ENCODE measurements around the gene TMEM121.

Gene TMEM121

DNA sequence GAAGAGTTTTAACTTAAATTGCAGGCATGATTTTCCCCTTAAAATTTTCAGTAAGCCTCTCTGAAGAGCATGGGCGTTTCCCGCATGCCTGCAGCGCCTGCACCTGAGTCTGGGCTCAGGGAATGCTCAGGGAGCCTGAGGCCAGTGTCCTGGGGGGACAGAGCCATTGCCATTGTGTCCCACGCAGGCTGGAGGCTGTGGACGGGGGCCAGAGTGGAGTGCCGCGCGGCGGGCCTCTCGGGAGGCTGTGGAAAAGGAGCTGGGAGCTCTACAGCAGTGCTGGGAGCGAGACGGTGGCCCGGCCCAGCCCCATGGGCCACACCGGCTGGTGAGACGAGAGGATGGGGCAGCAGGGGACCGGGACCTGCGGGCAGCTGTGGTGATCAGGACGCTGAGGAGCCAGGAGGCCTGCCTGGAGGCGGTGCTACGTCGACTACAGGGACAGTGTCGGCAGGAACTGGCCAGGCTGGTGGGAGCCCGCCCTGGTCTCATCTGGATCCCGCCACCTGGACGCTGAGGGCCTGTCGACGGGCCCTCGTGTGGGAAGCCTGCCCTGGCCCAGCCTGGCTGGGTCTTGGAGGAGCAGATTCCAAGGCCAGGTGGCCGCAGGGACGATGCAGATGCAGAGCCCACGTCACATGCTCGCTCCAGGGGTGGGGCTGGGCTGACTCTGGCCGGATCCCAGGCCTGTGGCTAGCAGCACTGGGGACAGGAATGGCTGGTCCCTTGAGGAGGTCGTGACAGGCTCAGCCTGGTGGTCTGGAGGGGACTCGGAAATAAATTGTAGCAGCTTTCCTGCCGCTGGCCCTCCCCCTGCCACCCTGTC lies 27.7 kb upstream of the TMEM121 start:
- DNase-seq = no peak

DNA sequence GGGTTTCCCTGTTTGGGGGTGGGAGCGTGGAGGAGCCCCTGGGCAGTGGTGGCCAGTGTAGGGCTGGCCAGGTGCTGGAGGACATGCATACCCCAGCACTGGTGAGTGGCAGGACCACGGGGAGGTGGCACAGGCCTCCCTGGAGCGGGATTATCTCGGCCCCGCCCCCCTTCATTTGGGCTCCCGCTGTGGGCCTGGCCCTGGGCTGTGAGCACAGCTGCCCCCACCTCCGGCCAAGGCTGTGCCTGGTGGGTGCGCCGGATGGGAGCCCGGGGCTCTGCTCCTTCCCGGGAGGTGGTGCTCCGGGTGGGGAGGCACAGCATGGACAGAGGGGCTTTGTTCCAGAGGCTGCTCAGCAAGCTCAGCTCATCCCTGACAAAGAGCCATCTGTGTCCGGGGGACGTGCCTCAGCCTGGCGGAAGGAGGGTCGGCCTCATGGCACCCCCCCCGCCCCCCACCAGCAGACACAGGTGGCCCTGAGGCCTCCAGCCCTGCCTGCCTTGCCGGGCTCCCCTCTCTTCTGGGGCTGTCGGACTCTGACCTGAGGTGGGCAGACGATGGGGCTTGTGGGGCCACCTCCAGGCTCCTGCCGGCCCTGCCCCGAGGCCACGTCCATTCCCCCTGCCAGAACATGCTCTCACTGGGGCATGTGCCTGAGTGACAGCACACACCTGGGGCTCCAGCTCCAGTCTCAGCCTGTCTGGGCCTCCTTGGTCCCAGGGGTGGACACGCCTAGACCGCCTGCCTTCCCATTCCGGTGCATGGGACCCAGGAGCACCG lies 26.9 kb upstream of the TMEM121 start:
- no peak for DNase-seq

DNA sequence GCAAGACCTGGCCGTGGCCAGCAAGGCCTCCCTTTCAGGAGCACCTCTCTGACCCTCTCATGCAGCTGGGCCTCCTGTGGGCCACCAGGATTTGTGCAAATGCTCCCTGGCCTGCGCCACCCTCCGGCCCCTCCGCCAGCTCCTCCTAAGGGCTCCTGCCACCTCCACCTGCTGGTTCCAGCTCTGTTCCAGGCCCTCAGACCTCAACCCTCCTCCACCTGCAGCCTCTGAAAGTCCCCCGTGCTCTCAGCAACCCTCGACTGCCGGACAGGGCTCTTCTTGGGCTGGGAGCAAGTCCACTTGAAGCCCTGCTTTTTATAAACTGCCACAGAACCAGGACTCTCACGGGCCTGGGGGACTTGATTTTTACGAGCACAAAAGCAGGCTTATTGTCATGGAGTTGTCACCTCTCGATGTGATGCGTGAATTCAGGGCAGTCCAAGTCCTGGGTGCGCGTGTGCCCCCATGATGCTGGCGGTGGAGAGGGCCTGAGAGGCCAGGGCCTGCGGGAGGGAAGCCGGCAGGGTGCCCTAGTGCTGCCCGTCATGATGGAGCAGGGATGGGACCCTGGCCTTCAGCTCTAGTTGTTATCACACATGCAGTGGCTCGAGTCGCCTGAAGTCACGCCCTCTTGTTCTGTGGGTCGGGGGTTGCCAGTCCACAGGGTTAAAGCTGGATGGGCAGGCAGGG lies 26.2 kb upstream of the TMEM121 start:
- DNase-seq = no peak

DNA sequence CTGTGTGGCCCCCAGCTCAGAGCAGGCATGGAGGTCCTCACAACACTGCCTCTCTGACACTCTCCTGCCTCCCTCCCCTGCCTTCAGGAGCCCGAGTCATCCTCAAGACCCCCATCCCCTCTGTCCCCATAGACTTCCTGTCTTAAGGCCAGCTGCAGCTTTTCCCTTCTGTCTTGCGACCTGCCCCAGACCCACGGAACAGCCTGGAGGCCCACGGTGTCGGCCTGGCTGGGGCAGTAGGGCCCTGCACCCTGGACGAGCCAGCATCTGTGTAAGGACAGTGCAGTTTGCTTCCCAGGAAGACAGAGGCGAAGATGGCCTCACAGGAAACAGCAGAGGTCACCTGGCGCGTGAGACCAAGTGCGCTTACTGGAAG lies 25.7 kb upstream of the TMEM121 start:
- no peak for DNase-seq

DNA sequence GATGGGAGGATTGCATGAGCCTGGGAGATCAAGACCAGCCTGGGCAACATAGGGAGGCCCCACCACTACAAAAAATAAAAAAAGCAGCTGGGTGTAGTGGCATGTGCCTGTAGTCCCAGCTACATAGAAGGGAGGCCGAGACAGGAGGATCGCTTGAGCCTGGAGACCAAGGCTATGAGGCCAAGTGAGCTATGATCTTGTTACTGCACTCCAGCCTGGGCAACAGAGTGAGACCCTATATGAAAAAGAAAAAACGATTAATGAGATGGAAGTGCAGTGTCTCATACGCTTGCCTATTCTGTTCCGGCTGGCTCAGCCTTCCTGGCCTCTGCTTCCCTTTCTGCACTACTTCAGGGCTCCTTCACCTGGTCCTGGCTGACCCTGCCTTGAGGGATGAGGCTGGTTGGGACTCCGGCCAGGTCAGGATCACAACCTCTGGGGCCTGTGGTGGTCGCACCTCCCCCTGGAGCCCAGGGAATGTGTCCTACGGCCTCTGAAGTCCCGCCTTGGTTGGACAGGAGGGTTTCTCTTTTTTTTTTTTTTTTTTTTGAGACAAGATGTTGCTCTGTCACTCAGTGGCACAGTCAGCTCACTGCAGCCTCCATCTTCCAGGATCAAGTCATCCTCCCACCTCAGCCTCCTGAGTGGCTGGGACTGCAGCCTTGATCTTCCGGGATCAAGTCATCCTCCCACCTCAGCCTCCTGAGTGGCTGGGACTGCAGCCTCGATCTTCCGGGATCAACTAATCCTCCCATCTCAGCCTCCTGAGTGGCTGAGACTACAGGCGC lies 24.7 kb upstream of the TMEM121 start:
- DNase-seq = no peak

DNA sequence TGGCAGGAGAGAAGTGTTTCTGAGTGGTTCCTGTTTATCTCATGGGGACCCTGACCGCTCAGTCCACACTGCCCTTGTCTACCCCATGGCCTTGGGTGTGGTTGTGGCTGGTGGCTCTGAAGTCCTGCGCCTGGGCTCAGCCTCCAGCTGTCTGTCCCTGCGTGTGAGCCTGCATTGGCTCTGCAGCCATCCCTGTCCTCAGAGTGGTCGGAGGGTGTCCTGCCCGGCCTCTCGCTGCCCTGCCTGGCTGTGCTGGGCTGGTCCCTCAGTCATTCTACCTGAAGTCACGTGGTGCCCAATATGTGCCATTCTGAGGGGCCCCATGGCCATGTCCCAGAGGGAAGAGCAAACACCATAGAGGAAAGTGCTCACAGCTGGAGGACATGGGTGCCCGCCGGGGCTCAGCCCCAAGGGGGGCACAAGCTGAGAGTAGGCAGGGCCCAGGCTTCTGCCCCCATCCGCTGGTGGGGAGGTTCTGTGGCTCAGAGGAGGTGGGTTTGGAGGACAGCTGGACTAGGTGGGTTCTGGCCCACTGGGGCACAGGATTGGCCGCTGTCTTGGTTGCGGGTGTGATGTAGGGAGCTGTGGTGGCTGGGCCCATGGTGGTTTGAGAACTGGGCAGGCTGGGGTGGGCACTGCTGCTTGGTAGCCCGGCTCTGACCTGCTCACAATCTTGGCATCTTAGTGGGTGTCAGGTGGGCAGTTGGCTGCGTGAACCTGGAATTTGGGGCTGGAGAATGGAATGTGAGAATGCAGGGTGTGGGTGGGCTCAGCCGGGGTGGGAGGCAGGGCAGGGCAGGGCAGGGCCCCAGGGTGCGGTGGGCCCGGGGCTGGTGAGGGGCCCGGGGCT lies 23.7 kb upstream of the TMEM121 start:
- DNase-seq = no peak

DNA sequence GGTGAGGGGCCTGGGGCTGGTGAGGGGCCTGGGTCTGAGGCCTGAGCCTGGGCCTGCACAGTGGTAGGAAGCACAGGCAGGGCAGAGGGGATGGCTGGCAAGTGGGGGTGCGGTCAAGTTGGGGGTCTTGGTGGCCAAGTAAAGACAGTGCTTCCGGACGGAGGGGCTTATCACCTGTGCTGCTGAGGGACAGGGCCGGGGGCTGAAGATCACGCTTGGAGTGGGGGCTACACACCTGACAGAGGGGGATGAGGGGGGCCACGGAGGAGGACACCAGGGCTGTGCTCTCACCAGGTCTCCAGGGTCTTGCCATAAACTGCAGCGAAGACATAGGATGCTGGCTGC lies 23.1 kb upstream of the TMEM121 start:
- no peak for DNase-seq

DNA sequence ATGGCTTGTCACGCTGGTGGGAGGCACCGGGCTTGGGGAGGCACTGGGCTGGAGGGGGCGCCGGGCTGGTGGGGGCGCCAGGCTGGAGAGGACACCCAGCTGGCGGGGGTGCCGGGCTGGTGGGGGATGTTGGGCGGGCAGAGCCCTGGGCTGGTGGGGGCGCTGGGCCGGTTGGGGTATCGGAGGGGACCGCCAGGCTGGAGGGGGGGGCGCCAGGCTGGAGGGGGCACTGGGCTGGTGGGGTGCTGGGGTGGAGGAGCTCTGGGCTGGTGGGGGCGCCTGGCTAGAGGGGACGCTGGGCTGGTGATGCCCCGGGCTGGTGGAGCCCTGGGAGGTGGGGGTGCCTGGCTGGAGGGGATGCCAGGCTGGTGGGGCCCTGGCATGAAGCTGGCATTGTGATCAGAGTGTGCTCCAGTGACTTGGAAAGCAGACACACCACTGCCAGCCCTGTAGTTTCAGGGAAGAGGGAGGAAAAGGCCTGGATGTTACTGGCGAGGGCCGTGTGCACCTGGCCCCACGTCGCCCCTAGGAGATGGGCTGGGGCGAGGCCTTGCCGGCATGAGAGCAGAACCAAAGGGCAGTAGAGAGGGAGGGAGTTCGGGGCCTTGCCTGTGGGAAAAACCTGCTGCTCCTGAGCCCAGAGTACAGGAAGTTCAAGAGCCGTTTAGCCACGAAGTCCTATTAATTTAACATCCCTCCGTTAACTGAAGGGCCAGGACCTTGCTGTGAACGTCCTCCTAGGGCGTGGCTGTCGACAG lies 22.3 kb upstream of the TMEM121 start:
- DNase-seq = no peak

DNA sequence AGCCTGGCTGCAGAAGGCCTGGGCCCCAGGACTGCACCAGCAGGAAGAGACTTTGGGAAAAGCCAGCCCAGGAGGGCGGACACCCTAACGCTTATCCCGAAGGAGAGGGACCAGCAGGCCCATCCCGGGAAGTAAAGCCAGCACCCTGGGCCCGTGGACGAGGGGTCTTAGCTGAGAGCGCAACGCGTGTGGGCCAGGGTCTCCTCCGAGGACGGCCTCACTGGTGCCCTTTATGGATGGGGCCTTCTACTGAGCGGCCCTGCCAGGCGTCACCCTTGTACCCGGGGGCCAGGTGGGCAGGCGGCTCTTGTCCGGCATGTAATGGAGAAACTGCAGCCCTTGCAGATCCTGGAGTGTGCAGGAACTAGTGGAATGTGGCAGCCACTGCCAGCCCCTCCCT lies 21.3 kb upstream of the TMEM121 start:
- DNase-seq = no peak

DNA sequence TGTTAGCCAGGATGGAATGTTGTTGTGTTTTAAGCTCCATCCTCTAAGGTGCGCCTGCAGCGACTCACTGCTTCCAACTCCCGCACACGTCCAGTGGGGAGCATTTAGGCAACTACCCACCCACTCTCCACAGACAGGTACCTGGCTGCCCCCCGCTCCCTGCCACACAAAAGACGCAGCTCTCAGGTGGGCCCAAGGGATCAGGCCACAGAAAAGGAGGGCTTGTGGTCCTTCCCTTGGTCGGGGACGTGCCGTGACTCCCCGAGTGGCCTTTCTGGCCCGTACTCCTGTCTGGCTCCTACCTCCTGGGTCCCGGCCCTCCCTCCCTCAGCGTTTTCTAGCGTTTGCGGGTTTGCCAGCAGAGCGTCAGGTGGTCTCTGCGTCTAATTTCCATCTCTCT lies 19.1 kb upstream of the TMEM121 start:
- DNase-seq = no peak

DNA sequence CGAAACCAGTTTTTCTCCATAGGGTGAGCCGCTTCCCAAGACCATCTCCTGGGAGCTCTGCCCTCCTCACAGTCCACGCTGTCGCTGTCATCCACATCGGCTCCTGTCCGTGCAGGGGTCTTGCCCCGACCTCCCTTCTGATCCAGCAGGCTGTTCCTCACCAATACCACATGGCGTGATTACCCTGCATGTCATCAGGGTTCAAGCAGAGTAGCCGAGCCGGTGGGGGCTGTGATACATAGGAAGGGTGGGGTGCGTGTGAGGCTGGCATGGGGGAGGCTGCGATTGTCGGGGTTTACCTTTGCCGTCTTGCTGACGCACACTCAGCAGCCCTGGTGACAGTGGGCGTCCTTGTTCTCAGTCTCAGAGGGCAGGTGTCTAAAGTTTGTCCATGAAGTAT lies 18.3 kb upstream of the TMEM121 start:
- no peak for DNase-seq

DNA sequence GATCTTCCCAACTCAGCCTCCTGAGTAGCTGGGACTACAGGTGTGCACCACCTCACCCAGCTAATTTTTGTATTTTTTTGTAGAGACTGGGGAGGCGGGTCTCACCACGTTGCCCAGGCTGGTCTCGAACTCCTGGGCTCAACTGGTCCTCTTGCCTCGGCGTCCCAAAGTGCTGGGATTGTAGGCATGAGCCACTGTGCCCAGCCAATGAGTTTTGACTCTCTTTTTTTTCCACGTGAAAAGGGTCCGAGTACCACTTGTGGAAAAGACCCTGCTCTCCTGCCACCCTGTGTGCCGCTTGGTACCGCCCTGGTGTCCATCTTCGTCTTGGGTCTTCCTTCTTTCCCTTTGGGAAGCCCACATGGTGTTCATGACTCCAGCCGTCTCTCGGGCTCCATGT lies 17.8 kb upstream of the TMEM121 start:
- no peak for DNase-seq

DNA sequence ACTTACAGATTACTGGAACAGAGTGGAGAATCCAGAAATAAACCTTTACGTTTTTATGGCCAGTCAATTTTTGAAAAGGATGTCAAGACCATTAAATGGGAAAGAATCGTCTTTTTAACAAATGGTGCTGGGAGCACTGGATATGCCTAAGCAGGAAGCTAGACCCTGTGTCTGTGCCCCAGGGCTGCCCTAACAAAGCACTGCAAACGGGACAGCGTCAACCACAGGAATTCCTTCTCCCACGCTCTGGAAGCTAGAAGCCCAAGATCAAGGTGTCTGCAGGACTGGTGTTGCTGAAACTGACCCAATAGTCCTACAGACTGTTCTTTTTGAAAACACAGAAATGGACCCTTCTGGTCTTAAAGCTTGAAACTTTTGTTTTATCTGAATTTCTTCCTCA lies 9.3 kb upstream of the TMEM121 start:
- no peak for DNase-seq

DNA sequence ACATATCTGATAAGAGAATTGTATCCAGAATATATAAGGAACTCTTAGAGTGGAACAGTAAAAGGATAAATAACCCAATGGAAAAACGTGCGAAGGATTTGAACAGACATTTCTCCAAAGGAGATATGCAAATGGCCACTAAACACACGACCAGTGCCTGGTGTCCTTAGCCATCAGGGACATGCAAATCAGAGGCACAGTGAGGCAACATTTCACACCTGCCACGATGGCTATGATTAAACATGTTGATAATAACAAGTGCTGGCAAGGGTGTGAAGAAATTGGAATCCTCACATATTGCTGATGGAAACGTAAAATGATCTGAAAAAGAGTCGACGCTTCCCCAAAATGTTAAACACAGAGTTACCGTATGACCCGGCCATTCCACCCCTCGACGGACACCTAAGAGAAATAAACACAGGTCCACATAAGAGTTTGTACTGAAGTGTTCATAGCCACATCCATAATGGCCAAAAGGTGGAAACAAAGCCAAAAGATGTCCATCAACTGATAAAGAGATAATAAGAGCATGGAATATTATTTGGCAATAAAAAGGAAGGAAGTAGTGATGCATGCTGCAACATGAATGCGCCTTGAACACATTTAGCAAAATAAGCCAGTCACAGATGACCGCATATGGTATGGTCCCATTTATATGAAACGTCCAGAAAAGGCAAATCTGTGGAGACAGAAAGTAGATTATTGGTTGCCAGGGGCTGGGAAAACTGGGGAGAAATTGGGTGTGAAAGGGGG lies 6.3 kb upstream of the TMEM121 start:
- no peak for DNase-seq

DNA sequence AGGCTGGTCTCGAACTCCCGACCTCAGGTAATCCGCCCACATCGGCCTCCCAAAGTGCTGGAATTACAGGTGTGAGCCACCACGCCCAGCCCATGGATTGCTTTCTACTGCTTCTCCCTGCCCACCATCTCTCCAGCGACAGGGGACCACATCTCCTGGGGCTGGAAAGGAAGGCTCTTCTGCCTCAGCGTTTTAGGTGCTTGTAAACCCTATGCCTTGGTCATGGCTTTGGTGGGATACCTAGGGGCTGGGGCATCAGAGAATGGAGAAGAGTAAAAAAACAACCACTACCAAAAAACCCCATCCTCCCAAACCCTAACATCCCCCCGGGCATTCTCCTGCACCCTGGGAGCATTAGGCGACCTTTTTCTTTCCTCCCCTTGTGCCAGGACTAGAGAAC lies 1.1 kb upstream of the TMEM121 start:
- DNase-seq = no peak

DNA sequence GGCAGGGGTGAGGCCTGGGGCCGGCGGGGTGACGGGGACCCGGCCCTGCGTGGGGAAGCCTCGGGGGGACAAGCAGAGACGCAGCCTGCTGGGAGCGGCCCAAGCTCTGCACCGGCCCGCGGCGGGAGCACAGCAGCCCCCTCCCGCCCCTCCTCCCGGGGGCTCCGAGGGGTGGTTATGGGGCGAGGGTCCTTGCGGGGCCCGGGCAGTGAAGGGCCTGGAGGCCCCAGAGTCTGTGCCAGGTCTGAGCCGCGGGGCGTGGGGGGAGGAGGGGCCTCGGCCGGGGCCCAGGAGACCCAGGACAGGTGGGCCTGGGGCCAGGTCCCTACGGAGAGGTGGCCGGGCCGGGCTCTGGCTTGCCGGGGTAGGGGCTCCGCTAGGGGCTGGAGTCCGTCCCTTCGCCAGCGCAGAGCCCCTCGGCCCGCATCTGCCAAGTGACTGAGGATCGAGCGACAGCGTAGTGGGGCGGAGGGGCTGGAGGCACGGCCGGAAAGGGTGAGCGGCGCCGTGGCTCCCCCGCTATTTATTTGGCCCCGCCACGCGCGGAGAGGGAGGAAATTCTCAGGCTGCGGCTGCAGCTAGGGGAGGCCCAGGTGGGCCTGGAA lies 495 bp downstream of the TMEM121 start:
- no peak for DNase-seq

DNA sequence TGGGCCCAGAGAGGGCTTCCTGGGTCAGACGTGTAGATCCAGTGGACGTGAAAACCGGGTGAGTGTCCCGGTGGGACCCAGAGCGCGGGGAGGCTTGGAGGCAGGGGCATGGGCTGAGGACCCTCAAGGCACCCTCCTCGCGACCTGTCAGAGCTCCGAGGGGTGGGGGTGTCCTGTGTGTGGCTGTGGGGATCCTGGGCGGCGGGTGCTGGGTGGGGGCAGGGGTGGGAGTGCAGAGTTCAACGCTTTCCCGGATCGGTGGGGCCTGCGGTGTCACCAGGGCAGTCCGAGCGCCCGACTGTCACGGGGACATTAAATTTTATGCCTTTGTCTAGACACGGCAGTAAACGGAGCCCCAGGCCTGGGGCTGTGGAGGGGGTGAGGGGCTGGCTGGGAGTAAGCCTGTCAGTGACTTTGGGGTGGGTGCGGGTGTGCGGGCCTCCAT lies 1.0 kb downstream of the TMEM121 start:
- DNase-seq = no peak

DNA sequence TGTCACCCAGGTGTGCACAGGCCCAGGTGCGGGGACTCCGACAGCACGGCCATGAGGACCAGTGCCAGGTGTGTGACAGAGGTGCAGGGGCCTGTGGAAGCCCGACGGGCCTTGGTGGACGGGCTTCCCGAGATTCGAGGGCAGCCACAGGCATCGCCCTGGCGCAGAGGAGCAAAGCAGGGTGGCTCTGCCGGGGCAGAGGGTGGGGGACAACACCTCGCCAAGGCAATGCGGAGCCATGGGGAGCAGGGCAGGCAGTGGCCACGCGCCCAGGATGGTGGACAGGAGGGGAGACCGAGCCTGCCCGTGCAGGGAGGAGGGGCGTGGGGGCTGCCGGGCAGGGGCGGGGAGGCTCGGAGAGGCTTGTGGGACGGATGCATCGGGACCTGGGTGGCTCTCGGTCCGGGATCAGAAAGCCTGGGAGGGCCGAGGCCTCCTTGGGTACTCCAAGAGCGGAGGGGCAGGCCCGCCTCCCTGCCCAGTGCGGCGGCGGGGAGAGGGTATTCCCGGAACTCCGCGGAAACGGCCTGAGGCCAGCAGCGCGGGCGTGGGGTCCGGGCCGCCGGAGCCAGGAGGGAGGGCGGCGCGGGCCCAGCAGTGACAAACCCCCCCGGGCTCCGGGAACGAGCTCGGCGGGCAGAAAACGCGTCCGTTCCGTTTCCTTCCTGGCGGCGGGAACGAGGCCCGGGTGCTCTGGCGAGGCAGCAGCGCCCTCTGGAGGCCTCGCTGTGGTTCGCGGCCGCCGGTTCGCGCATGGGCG lies 1.6 kb downstream of the TMEM121 start:
- DNase-seq = peak; percentile 27

DNA sequence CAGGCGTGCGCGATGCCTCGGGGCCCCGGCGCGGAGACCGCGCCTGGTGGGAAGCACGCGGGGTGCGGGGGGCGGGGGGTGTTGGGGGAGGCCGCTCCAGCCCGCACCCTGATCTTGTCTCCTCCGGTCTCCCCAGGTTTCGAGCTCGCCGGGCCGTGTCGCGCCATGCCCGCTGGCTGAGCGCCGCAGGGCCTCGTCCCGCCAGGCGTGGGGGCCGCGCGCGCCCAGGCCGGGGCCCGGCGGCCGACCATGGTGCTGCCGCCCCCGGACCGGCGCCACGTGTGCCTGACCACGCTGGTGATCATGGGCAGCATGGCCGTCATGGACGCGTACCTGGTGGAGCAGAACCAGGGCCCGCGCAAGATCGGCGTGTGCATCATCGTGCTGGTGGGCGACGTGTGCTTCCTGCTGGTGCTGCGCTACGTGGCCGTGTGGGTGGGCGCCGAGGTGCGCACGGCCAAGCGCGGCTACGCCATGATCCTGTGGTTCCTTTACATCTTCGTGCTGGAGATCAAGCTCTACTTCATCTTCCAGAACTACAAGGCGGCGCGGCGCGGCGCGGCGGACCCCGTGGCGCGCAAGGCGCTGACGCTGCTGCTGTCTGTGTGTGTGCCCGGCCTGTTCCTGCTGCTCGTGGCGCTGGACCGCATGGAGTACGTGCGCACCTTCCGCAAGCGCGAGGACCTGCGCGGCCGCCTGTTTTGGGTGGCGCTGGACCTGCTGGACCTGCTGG lies 2.4 kb downstream of the TMEM121 start:
- DNase-seq = no peak
